GM19372 (cell line): ENCODE data around the gene PPIE.

Experiments used
- ATAC-seq: cut with Tn5 transposase; IDR thresholded peaks from one replicate; pipeline ENCODE4 v1.9.1; 2021; ENCODE audit warnings: mild to moderate bottlenecking, low read depth, moderate library complexity; ENCODE audit not compliant: unreplicated experiment

PPIE gene

GRCh38 chr1:39798859-39799769, 60.4 kb downstream of the PPIE start:
- peak; percentile 90 for ATAC-seq

GRCh38 chr1:39799770-39800470, 61.2 kb downstream of the PPIE start:
- ATAC-seq, result peak; percentile 60

- ATAC-seq, result no peak
Observed at GRCh38 chr1:39800471-39800835, 61.8 kb downstream of the PPIE start.

- no peak for ATAC-seq
Observed at GRCh38 chr1:39802496-39803260, 64.0 kb downstream of the PPIE start.

- no peak for ATAC-seq
Observed at GRCh38 chr1:39805385-39805784, 66.7 kb downstream of the PPIE start.

GRCh38 chr1:39808784-39809517, 70.3 kb downstream of the PPIE start:
- no peak for ATAC-seq

- no peak for ATAC-seq
Observed at GRCh38 chr1:39812913-39813312, 74.2 kb downstream of the PPIE start.
